Glutamatergic neuron (in vitro differentiated cells): ENCODE results near the gene CZIB. TPM values are rescaled to one million over a fixed set of nuclear protein-coding genes. Genes with fewer than 3 reads are reported as not detected.

Experiments used
- DNase-seq: peaks from one replicate; pipeline ENCODE4 v3.0.0; 2022
- H3K27ac Mint-ChIP-seq: one replicate; pipeline ENCODE4 v1.8.0; 2020; ENCODE audit warnings: mild to moderate bottlenecking, mixed read lengths, inconsistent platforms; ENCODE audit not compliant: unreplicated experiment
- H3K27me3 Mint-ChIP-seq: one replicate; pipeline ENCODE4 v1.8.0; 2020; ENCODE audit warnings: mild to moderate bottlenecking, moderate library complexity, mixed read lengths, inconsistent platforms; ENCODE audit not compliant: unreplicated experiment
- H3K36me3 Mint-ChIP-seq: one replicate; pipeline ENCODE4 v1.8.0; 2020; ENCODE audit warnings: mild to moderate bottlenecking, mixed read lengths, inconsistent platforms; ENCODE audit not compliant: unreplicated experiment
- H3K4me1 Mint-ChIP-seq: one replicate; pipeline ENCODE4 v1.8.0; 2020; ENCODE audit warnings: mild to moderate bottlenecking, low read depth, mixed read lengths, inconsistent platforms; ENCODE audit not compliant: unreplicated experiment
- H3K4me3 Mint-ChIP-seq: one replicate; pipeline ENCODE4 v1.8.0; 2020; ENCODE audit warnings: mild to moderate bottlenecking, mixed read lengths, inconsistent platforms; ENCODE audit not compliant: unreplicated experiment
- H3K9me3 Mint-ChIP-seq: one replicate; pipeline ENCODE4 v1.8.0; 2020; ENCODE audit warnings: mild to moderate bottlenecking, moderate library complexity, mixed read lengths, inconsistent platforms; ENCODE audit not compliant: unreplicated experiment
- CTCF ChIP-seq: fragments of 200-600 bp; sonication (generic); IDR thresholded peaks from one replicate; pipeline ENCODE4 v1.5.0; 2021; ENCODE audit not compliant: partially characterized antibody, unreplicated experiment
- total RNA-seq: library from RNA; stranded (reverse); fragmentation: NEBNext Ultra II Directional; extraction: Animal tissue kit (Norgen Biotek cat#: 25700); gene quantifications from one replicate; pipeline ENCODE4 v1.2.1, GENCODE V29; 2021; ENCODE audit not compliant: unreplicated experiment

Gene CZIB
- total RNA-seq, 1 donor from 2014 or later: 48.5 TPM

GRCh38 chr1:53257454-53258081 is 37.1 kb upstream of the CZIB start:
- H3K4me3 Mint-ChIP-seq: no peak overlapping the region
- H3K4me1 Mint-ChIP-seq: no peaks in the 10 kb centered on the region
- DNase-seq: no peak
- TF ChIP-seq CTCF: no peak
- H3K27ac Mint-ChIP-seq: no peak overlapping the region
- H3K9me3 Mint-ChIP-seq: peaks cover 5% of the 10 kb centered on the region
- peaks cover 5% of the 10 kb centered on the region for H3K36me3 Mint-ChIP-seq
- peaks cover 1% of the 10 kb centered on the region for H3K27me3 Mint-ChIP-seq

GRCh38 chr1:53256511-53257453 is 36.3 kb upstream of the CZIB start:
- no peak for DNase-seq
- Mint-ChIP-seq H3K4me1 (no peaks in the 10 kb centered on the region), H3K27me3 (peaks cover 1% of the 10 kb centered on the region), H3K36me3 (peaks cover 5% of the 10 kb centered on the region), H3K27ac (no peak overlapping the region), H3K4me3 (no peak overlapping the region), H3K9me3 (peaks cover 5% of the 10 kb centered on the region)
- TF ChIP-seq CTCF: no peak

DNA sequence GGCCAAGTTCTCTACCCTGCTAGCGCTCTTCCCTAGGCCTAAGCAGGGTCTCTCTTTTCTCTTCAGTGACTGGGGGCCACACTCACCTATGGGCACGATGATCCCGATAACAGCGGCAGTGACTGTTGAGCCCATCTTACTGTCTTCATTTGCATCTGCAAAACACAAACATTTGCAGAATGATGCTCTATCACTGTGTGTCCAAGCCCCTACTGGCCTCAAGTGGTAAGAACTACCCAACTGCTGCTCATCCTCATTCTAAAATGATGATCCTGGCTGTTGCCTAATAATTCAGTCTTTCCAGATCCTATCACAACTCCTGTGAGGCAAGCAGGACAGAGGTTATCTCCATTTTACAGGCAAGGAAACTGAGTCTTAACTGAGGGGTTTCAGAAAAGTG is 34.6 kb upstream of the CZIB start:
- Mint-ChIP-seq H3K27ac (no peak overlapping the region), H3K4me3 (no peak overlapping the region), H3K9me3 (peaks cover 5% of the 10 kb centered on the region), H3K4me1 (peaks cover 5% of the 10 kb centered on the region), H3K36me3 (peaks cover 5% of the 10 kb centered on the region), H3K27me3 (peaks cover 9% of the 10 kb centered on the region)
- TF ChIP-seq CTCF: no peak
- no peak for DNase-seq

- no peak for TF ChIP-seq CTCF
- no peak overlapping the region for H3K27ac Mint-ChIP-seq
- peaks cover 9% of the 10 kb centered on the region for H3K27me3 Mint-ChIP-seq
- H3K4me1 Mint-ChIP-seq: peaks cover 10% of the 10 kb centered on the region
- peaks cover 5% of the 10 kb centered on the region for H3K36me3 Mint-ChIP-seq
- H3K4me3 Mint-ChIP-seq: no peak overlapping the region
- no peak for DNase-seq
- H3K9me3 Mint-ChIP-seq: peaks cover 8% of the 10 kb centered on the region
Measured at GRCh38 chr1:53254011-53254640, 33.7 kb upstream of the CZIB start.
